Adrenal gland (tissue), 5 donors: ENCODE measurements around the gene PLXNA4.

Experiments used
- CTCF ChIP-seq, 6 experiments: fragments of 450-650 bp in 4 of 6; fragments of 200-600 bp in 2 of 6; sonication (generic) in 1 of 6; IDR thresholded peaks; 1 replicate in 5 of 6; 2 replicates in 1 of 6; pipeline versions ENCODE4 v1.5.1 to v1.8.0; 2016 to 2021; ENCODE audit warnings: antibody characterized with exemption in 6 of 6, mild to moderate bottlenecking in 2 of 6, moderate library complexity in 1 of 6
- POLR2A ChIP-seq, 2 donors: fragments of 450-650 bp; IDR thresholded peaks; one replicate each; pipeline ENCODE4 v1.6.1; 2017; ENCODE audit warnings: antibody characterized with exemption in 2 of 2, mild to moderate bottlenecking in 2 of 2, moderate library complexity in 1 of 2
- donor health status: DM: no; HTN: no; CAD: no.

GRCh38 chr7:132213583-132213982, 362.7 kb downstream of the PLXNA4 start:
- TF ChIP-seq CTCF (IDR thresholded peaks at IDR 0.05): no peak
- TF ChIP-seq POLR2A (IDR thresholded peaks at IDR 0.05): no peak
